Measurements from ENCODE around the gene SKOR1. TPM values are rescaled to one million over a fixed set of nuclear protein-coding genes. Genes with fewer than 3 reads are reported as not detected.

The SKOR1 gene
- total RNA-seq, 5 donors from 2014 or later (not counting 1 experiment from before 2014, with no cell fraction given), result 0.79 to 2.7 (median 1.3) TPM

- CTCF ChIA-PET, result no interaction called here
- ATAC-seq (replicated peaks in 1 of 4), result no peak
- Histone ChIP-seq H3K27me3 (replicated peaks in 1 of 2; ENCODE audit: control insufficient read depth in 2 of 2, extremely low read depth in 1 of 2, insufficient read depth in 2 of 2, low read length in 1 of 2) (no peaks in the 10 kb centered on the region), H3K4me1 (ENCODE audit: control insufficient read depth in 1 of 2, extremely low read depth in 1 of 2, insufficient read depth in 2 of 2, low read length in 2 of 2) (no peaks in the 10 kb centered on the region), H3K4me3 (ENCODE audit: control insufficient read depth in 1 of 2, extremely low read depth in 1 of 2, low read length in 1 of 2) (no peak overlapping the region), H3K27ac (ENCODE audit: low read length) (no peak overlapping the region), H3K36me3 (ENCODE audit: control insufficient read depth in 2 of 2, extremely low read depth in 1 of 2, insufficient read depth in 1 of 2, low read length in 1 of 2) (no peaks in the 10 kb centered on the region), H3K9me3 (no peaks in the 10 kb centered on the region)
- POLR2A ChIA-PET, result interaction anchor here in 1 of 2 donors (0.6 kb wide), 1 partner anchor 14 kb away, joined by 5 read pairs; no protein-coding TSS in a partner anchor
- peaks cover 0 to 5% (median 2%) of the 10 kb centered on the region in 3 donors for H3K4me1 Mint-ChIP-seq
- no peak for DNase-seq
- no peaks in the 10 kb centered on the region for H3K27me3 Mint-ChIP-seq
- no peak overlapping the region for H3K27ac Mint-ChIP-seq
- no peak overlapping the region for H3K4me3 Mint-ChIP-seq
- WGBS (ENCODE audit: insufficient coverage), result no CpG with 5 or more reads among the region's 4 CpGs
- peaks cover 6 to 17% (median 8%) of the 10 kb centered on the region in 3 donors for H3K9me3 Mint-ChIP-seq
- H3K36me3 Mint-ChIP-seq, result peaks cover 58% of the 10 kb centered on the region
Measured at GRCh38 chr15:67794832-67795574, 30.3 kb upstream of the SKOR1 start.

DNA sequence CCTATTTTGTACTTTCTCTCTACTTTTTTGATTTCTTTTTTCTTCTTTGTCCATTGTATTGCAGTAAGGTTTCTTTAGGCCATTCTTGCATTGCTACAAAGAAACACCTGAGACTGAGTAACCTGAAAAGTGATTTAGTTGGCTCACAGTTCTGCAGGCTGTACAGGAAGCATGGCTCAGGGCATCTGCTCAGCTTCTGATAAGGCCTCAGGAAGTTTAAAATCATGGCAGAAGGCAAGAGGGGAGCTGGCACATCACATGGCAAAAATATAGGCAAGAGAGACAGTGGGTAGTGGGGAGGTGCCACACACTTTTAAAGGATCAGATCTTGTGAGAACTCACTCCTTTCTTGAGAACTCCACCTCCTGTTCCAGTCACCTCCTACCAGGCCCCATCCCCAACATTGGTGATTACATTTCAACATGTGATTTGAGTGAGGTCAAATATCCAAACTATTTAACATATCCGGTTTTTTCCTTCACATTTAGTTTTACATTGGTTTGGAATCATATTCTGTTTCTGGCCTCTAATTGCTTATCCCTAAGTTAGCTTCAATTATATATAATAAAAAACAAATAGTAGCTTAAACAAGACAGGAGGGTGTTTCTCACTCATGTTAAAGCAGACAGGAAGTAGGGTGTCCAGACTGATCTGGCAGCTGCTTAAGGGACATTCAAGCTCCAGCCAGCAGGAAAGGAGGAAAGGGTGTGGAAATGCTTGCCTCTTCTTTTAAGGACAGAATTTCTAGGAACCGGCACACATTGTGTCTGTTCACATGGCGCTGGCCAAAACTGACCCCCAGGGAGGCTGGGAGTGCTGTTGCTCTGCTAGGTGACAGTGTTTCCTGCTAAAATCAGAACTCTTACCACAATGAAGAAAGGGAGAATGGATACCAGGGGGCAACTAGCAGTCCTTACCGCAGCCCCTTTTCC, 28.8 kb upstream of the SKOR1 start:
- Histone ChIP-seq H3K27me3 (replicated peaks in 1 of 2; ENCODE audit: control insufficient read depth in 2 of 2, extremely low read depth in 1 of 2, insufficient read depth in 2 of 2, low read length in 1 of 2) (no peaks in the 10 kb centered on the region), H3K9me3 (no peaks in the 10 kb centered on the region), H3K27ac (ENCODE audit: low read length) (no peak overlapping the region), H3K4me3 (ENCODE audit: control insufficient read depth in 1 of 2, extremely low read depth in 1 of 2, low read length in 1 of 2) (no peak overlapping the region), H3K36me3 (ENCODE audit: control insufficient read depth in 2 of 2, extremely low read depth in 1 of 2, insufficient read depth in 1 of 2, low read length in 1 of 2) (no peaks in the 10 kb centered on the region), H3K4me1 (ENCODE audit: control insufficient read depth in 1 of 2, extremely low read depth in 1 of 2, insufficient read depth in 2 of 2, low read length in 2 of 2) (no peaks in the 10 kb centered on the region)
- ChIA-PET CTCF (no interaction called here), POLR2A (interaction anchor here in 1 of 2 donors (0.6 kb wide), 1 partner anchor 316 kb away, joined by 4 read pairs; no protein-coding TSS in a partner anchor)
- ATAC-seq (replicated peaks in 1 of 4) (no peak), DNase-seq (no peak)
- WGBS (ENCODE audit: insufficient coverage), result no CpG with 5 or more reads among the region's 4 CpGs
- Mint-ChIP-seq H3K27me3 (no peaks in the 10 kb centered on the region), H3K27ac (no peak overlapping the region), H3K9me3 (peaks cover 6 to 17% (median 8%) of the 10 kb centered on the region in 3 donors), H3K36me3 (peaks cover 55% of the 10 kb centered on the region), H3K4me1 (peaks cover 0 to 5% (median 2%) of the 10 kb centered on the region in 3 donors), H3K4me3 (no peak overlapping the region)

- H3K4me3 ChIP-seq (ENCODE audit: control insufficient read depth in 1 of 2, extremely low read depth in 1 of 2, low read length in 1 of 2), result no peak overlapping the region
- ATAC-seq (replicated peaks in 1 of 4) (no peak), DNase-seq (no peak)
- Mint-ChIP-seq H3K27me3 (no peaks in the 10 kb centered on the region), H3K36me3 (peaks cover 37% of the 10 kb centered on the region), H3K9me3 (peaks cover 6 to 10% (median 6%) of the 10 kb centered on the region in 3 donors), H3K27ac (no peak overlapping the region), H3K4me1 (peaks cover 0 to 5% (median 2%) of the 10 kb centered on the region in 3 donors), H3K4me3 (no peak overlapping the region)
- no peaks in the 10 kb centered on the region for H3K4me1 ChIP-seq (ENCODE audit: control insufficient read depth in 1 of 2, extremely low read depth in 1 of 2, insufficient read depth in 2 of 2, low read length in 2 of 2)
- ChIA-PET CTCF (no interaction called here), POLR2A (no interaction called here)
- H3K9me3 ChIP-seq, result no peaks in the 10 kb centered on the region
- no peaks in the 10 kb centered on the region for H3K36me3 ChIP-seq (ENCODE audit: control insufficient read depth in 2 of 2, extremely low read depth in 1 of 2, insufficient read depth in 1 of 2, low read length in 1 of 2)
- no peaks in the 10 kb centered on the region for H3K27me3 ChIP-seq (replicated peaks in 1 of 2; ENCODE audit: control insufficient read depth in 2 of 2, extremely low read depth in 1 of 2, insufficient read depth in 2 of 2, low read length in 1 of 2)
- WGBS (ENCODE audit: insufficient coverage), result no CpG with 5 or more reads among the region's 6 CpGs
- no peak overlapping the region for H3K27ac ChIP-seq (ENCODE audit: low read length)
Measured at GRCh38 chr15:67799801-67800205, 25.5 kb upstream of the SKOR1 start.

DNA sequence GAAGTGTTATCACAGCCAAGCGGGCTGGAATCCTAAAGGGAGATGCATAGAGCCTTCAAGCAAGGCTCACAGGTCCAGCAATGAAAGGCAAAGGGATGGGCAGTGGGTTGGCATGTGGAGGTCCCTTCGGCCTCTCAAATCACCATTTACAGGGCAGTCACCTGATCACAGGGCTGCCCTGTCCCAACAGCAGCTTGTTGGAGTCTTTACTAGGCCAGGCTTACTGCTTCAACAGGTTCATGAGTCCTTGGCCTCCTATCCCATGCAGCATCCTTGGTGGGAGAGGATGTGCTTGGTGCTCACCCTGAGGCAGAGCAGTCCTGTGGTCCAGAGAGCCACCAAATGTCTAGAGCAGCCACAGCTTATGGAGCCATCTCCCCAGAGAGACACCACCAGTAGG, 24.2 kb upstream of the SKOR1 start:
- CTCF ChIA-PET, result no interaction called here
- no peaks in the 10 kb centered on the region for H3K27me3 Mint-ChIP-seq
- Histone ChIP-seq H3K9me3 (no peaks in the 10 kb centered on the region), H3K27me3 (replicated peaks in 1 of 2; ENCODE audit: control insufficient read depth in 2 of 2, extremely low read depth in 1 of 2, insufficient read depth in 2 of 2, low read length in 1 of 2) (no peaks in the 10 kb centered on the region), H3K36me3 (ENCODE audit: control insufficient read depth in 2 of 2, extremely low read depth in 1 of 2, insufficient read depth in 1 of 2, low read length in 1 of 2) (no peaks in the 10 kb centered on the region), H3K4me1 (ENCODE audit: control insufficient read depth in 1 of 2, extremely low read depth in 1 of 2, insufficient read depth in 2 of 2, low read length in 2 of 2) (no peaks in the 10 kb centered on the region), H3K27ac (ENCODE audit: low read length) (no peak overlapping the region), H3K4me3 (ENCODE audit: control insufficient read depth in 1 of 2, extremely low read depth in 1 of 2, low read length in 1 of 2) (no peak overlapping the region)
- DNase-seq, result no peak
- H3K4me1 Mint-ChIP-seq, result peaks cover 0 to 2% (median 1%) of the 10 kb centered on the region in 3 donors
- WGBS (ENCODE audit: insufficient coverage), result no CpG with 5 or more reads among the region's 2 CpGs
- no peak overlapping the region for H3K27ac Mint-ChIP-seq
- H3K9me3 Mint-ChIP-seq, result no peaks in the 10 kb centered on the region
- no peak for ATAC-seq (replicated peaks in 1 of 4)
- POLR2A ChIA-PET, result no interaction called here
- H3K4me3 Mint-ChIP-seq, result no peak overlapping the region
- peaks cover 27% of the 10 kb centered on the region for H3K36me3 Mint-ChIP-seq

GRCh38 chr15:67801926-67802914, 23.1 kb upstream of the SKOR1 start:
- no peaks in the 10 kb centered on the region for H3K27me3 Mint-ChIP-seq
- H3K9me3 Mint-ChIP-seq, result no peaks in the 10 kb centered on the region
- H3K4me1 ChIP-seq (ENCODE audit: control insufficient read depth in 1 of 2, extremely low read depth in 1 of 2, insufficient read depth in 2 of 2, low read length in 2 of 2), result no peaks in the 10 kb centered on the region
- no peaks in the 10 kb centered on the region for H3K4me1 Mint-ChIP-seq
- H3K27ac ChIP-seq (ENCODE audit: low read length), result no peak overlapping the region
- H3K4me3 ChIP-seq (ENCODE audit: control insufficient read depth in 1 of 2, extremely low read depth in 1 of 2, low read length in 1 of 2), result no peak overlapping the region
- no peak overlapping the region for H3K4me3 Mint-ChIP-seq
- H3K36me3 Mint-ChIP-seq, result peaks cover 29% of the 10 kb centered on the region
- H3K27ac Mint-ChIP-seq, result no peak overlapping the region
- WGBS (ENCODE audit: insufficient coverage), result 91% methylated on average over 13 of the region's 19 CpGs
- POLR2A ChIA-PET, result no interaction called here
- no peaks in the 10 kb centered on the region for H3K36me3 ChIP-seq (ENCODE audit: control insufficient read depth in 2 of 2, extremely low read depth in 1 of 2, insufficient read depth in 1 of 2, low read length in 1 of 2)
- no peaks in the 10 kb centered on the region for H3K9me3 ChIP-seq
- ATAC-seq (replicated peaks in 1 of 4) (no peak), DNase-seq (no peak)
- no peaks in the 10 kb centered on the region for H3K27me3 ChIP-seq (replicated peaks in 1 of 2; ENCODE audit: control insufficient read depth in 2 of 2, extremely low read depth in 1 of 2, insufficient read depth in 2 of 2, low read length in 1 of 2)
- CTCF ChIA-PET, result no interaction called here

DNA sequence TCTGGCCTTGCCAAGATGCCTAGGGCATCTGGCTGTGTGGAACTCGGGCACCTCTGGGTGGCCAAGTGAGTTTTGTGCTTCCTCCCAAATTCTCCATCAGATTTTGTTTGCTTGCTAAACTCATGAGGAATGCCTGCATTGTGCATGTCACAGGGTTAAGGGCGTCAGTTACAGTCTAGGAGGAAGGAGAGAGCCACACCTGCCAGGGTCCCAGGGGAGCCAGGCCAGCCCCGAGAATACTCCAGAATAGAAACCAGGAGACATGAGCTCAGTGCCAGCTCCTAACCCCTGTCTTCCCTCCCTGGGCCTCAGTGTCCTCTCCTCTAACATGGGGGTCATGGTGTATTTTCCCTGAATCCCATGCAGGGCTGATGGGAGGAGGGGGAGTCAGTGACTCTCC, 22.0 kb upstream of the SKOR1 start:
- Mint-ChIP-seq H3K9me3 (no peaks in the 10 kb centered on the region), H3K4me1 (no peaks in the 10 kb centered on the region), H3K27ac (no peak overlapping the region), H3K27me3 (no peaks in the 10 kb centered on the region), H3K4me3 (no peak overlapping the region), H3K36me3 (peaks cover 34% of the 10 kb centered on the region)
- ATAC-seq (replicated peaks in 1 of 4) (no peak), DNase-seq (no peak)
- ChIA-PET POLR2A (no interaction called here), CTCF (no interaction called here)
- no peak overlapping the region for H3K4me3 ChIP-seq (ENCODE audit: control insufficient read depth in 1 of 2, extremely low read depth in 1 of 2, low read length in 1 of 2)
- H3K27ac ChIP-seq (ENCODE audit: low read length), result no peak overlapping the region
- no CpG with 5 or more reads among the region's 3 CpGs for WGBS (ENCODE audit: insufficient coverage)
- H3K9me3 ChIP-seq, result no peaks in the 10 kb centered on the region
- H3K4me1 ChIP-seq (ENCODE audit: control insufficient read depth in 1 of 2, extremely low read depth in 1 of 2, insufficient read depth in 2 of 2, low read length in 2 of 2), result no peaks in the 10 kb centered on the region
- H3K27me3 ChIP-seq (replicated peaks in 1 of 2; ENCODE audit: control insufficient read depth in 2 of 2, extremely low read depth in 1 of 2, insufficient read depth in 2 of 2, low read length in 1 of 2), result no peaks in the 10 kb centered on the region
- no peaks in the 10 kb centered on the region for H3K36me3 ChIP-seq (ENCODE audit: control insufficient read depth in 2 of 2, extremely low read depth in 1 of 2, insufficient read depth in 1 of 2, low read length in 1 of 2)
